ENCODE measurements around the gene KCNA2. TPM values are rescaled to one million over a fixed set of nuclear protein-coding genes. Genes with fewer than 3 reads are reported as not detected.

KCNA2 gene
- total RNA-seq, 2 donors from 2014 or later = 1.3 TPM

GRCh38 chr1:110638556-110638955 is 32.4 kb upstream of the KCNA2 start:
- intact Hi-C loops (cut with DNase I) = no loop called here
- H3K4me1 ChIP-seq = peaks cover 10% of the 10 kb centered on the region
- 77 to 83% methylated on average over 6 of the region's 6 CpGs for WGBS, 2 donors

DNA sequence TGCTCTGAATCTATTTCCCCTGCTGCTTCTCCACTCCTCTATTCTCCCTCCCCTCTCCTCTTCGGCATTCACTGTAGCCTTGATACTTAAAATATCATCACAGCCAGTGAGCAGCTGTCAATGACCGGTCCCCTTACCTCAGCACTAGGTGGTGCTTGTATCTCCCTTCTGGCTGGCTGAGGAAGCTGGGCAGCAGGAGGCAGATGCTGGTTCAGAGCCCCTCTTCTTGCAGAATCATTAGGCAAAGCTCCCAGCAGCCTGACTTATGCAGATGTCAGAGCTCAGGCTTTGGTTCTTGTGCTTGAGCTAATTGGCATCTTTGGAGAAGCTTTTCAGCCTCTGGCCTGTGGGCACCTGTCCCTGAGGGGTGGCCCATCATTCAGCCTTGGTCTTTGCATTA is 31.9 kb upstream of the KCNA2 start:
- no peaks in the 10 kb centered on the region for H3K36me3 ChIP-seq (replicated peaks in 1 of 2; ENCODE audit: insufficient read depth in 1 of 2, low read depth in 2 of 2)
- intact Hi-C loops (cut with DNase I) = no loop called here
- H3K27ac ChIP-seq = no peak overlapping the region
- WGBS, 2 donors = 67 to 72% methylated on average over 2 of the region's 2 CpGs
- H3K9me3 ChIP-seq = no peaks in the 10 kb centered on the region
- TF ChIP-seq POLR2A (IDR thresholded peaks at IDR 0.05) = no peak
- TF ChIP-seq, protein P1, sequence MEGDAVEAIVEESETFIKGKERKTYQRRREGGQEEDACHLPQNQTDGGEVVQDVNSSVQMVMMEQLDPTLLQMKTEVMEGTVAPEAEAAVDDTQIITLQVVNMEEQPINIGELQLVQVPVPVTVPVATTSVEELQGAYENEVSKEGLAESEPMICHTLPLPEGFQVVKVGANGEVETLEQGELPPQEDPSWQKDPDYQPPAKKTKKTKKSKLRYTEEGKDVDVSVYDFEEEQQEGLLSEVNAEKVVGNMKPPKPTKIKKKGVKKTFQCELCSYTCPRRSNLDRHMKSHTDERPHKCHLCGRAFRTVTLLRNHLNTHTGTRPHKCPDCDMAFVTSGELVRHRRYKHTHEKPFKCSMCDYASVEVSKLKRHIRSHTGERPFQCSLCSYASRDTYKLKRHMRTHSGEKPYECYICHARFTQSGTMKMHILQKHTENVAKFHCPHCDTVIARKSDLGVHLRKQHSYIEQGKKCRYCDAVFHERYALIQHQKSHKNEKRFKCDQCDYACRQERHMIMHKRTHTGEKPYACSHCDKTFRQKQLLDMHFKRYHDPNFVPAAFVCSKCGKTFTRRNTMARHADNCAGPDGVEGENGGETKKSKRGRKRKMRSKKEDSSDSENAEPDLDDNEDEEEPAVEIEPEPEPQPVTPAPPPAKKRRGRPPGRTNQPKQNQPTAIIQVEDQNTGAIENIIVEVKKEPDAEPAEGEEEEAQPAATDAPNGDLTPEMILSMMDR (IDR thresholded peaks at IDR 0.05) = no peak
- DNase-seq = no peak
- no peak overlapping the region for H3K4me3 ChIP-seq
- no peaks in the 10 kb centered on the region for H3K27me3 ChIP-seq
- peaks cover 10% of the 10 kb centered on the region for H3K4me1 ChIP-seq
- ATAC-seq = no peak

More at GRCh38 chr1:110638556-110638955, 32.4 kb upstream of the KCNA2 start:
- DNase-seq (no peak), ATAC-seq (no peak)
- H3K9me3 ChIP-seq = no peaks in the 10 kb centered on the region
- H3K4me3 ChIP-seq = no peak overlapping the region
- H3K27me3 ChIP-seq = no peaks in the 10 kb centered on the region
- TF ChIP-seq, protein P1 (IDR thresholded peaks at IDR 0.05) = no peak
- no peak for TF ChIP-seq POLR2A (IDR thresholded peaks at IDR 0.05)
- no peak overlapping the region for H3K27ac ChIP-seq
- no peaks in the 10 kb centered on the region for H3K36me3 ChIP-seq (replicated peaks in 1 of 2; ENCODE audit: insufficient read depth in 1 of 2, low read depth in 2 of 2)

DNA sequence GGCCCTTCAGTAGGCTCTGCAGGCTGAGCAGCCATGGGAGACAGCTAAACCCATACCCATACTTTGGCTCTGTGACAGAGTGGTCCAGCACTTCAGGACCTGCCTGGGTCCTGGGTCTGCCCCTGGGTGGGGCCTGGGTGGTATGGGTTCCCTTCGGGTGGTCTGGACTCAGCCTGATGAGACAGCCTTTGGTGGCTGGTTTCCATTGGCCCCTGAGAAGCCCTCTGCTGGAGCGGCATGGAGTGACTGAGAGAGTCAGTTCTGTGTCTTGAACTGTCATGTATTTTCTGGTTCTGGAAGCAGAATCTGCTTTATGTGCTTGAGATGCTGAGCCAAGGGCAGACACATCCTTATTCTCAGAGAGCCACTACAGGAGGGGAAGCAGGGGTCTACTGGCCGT is 31.3 kb upstream of the KCNA2 start:
- no peaks in the 10 kb centered on the region for H3K9me3 ChIP-seq
- DNase-seq (no peak), ATAC-seq (no peak)
- no peak overlapping the region for H3K27ac ChIP-seq
- peaks cover 10% of the 10 kb centered on the region for H3K4me1 ChIP-seq
- H3K4me3 ChIP-seq = no peak overlapping the region
- intact Hi-C loops (cut with DNase I) = no loop called here
- TF ChIP-seq POLR2A (IDR thresholded peaks at IDR 0.05) = no peak
- TF ChIP-seq, protein P1 (IDR thresholded peaks at IDR 0.05) = no peak
- 64% methylated on average over 3 of the region's 3 CpGs; no CpG with 5 or more reads in 1 of the 2 donors for WGBS, 2 donors
- no peaks in the 10 kb centered on the region for H3K36me3 ChIP-seq (replicated peaks in 1 of 2; ENCODE audit: insufficient read depth in 1 of 2, low read depth in 2 of 2)
- no peaks in the 10 kb centered on the region for H3K27me3 ChIP-seq

DNA sequence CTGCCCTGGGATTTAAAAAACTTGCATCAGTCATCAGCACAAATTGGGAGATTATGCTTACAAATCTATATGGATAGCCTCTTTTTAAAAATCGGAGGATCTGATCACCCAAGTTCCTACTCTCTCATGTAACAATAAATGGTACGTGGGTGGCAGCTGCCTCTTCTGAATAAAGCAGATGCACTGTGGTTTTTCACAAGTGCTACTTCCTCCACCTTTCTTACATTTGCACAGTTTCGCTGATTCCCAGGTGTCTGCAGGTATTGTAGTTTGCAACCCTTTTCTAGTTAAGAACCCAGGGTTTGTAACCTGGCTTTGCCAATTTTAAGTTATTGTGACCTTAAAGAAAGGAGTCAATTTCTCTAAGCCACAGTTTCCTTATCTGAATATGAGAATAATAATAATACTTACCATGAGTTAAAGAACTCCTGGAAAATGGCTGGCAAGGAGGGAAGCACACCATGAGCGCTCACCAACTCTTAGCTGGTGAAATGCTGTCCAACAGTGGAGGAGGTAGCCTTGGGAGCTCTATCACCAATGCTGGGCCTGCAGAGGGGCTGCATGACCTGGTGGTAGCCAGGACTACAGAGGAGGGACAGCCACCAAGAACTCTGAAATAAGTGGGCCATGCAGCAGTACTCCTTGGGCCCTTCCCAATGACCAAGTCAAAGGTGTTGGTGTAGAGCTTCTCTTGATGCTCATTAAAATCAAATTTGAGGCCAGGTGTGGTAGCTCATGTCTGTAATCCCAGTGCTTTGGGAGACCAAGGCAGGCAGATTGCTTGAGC is 30.2 kb upstream of the KCNA2 start:
- no peak for ATAC-seq
- TF ChIP-seq, protein P1 (IDR thresholded peaks at IDR 0.05) = no peak
- TF ChIP-seq POLR2A (IDR thresholded peaks at IDR 0.05) = no peak
- Histone ChIP-seq H3K27ac (no peak overlapping the region), H3K4me1 (peaks cover 10% of the 10 kb centered on the region), H3K9me3 (no peaks in the 10 kb centered on the region), H3K27me3 (no peaks in the 10 kb centered on the region), H3K4me3 (no peak overlapping the region), H3K36me3 (replicated peaks in 1 of 2; ENCODE audit: insufficient read depth in 1 of 2, low read depth in 2 of 2) (no peaks in the 10 kb centered on the region)
- 88 to 94% methylated on average over 4 of the region's 4 CpGs for WGBS, 2 donors
- intact Hi-C loops (cut with DNase I) = no loop called here
- DNase-seq = no peak

DNA sequence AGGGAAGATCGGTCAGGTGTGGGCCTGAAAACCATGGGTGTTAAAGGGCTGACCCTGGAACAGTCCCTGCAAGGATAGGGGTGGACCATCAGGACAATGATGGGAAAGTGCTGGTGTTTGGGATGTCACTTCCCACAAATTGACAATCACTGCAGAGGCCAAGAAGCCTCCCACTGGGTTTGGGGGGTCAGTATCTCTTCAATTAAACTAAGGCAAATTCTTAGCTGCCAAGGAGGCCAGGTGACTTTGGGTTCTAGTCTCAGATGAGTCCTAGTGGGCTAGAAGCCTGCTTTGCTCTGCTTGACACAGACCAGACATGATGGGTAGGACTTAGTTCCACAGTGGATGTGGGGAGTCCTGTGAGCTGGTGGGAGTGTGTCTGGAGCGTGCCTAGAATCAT is 29.3 kb upstream of the KCNA2 start:
- Histone ChIP-seq H3K27ac (no peak overlapping the region), H3K4me1 (peaks cover 10% of the 10 kb centered on the region), H3K4me3 (no peak overlapping the region), H3K9me3 (no peaks in the 10 kb centered on the region), H3K36me3 (replicated peaks in 1 of 2; ENCODE audit: insufficient read depth in 1 of 2, low read depth in 2 of 2) (no peaks in the 10 kb centered on the region), H3K27me3 (no peaks in the 10 kb centered on the region)
- no peak for TF ChIP-seq POLR2A (IDR thresholded peaks at IDR 0.05)
- TF ChIP-seq, protein P1 (IDR thresholded peaks at IDR 0.05) = no peak
- ATAC-seq (no peak), DNase-seq (no peak)
- intact Hi-C loops (cut with DNase I) = no loop called here
- 94 to 95% methylated on average over 2 of the region's 2 CpGs for WGBS, 2 donors
